Measurements from ENCODE around the gene ADAM12. TPM values are rescaled to one million over a fixed set of nuclear protein-coding genes. Genes with fewer than 3 reads are reported as not detected.

ADAM12 gene
- total RNA-seq, 3 donors from 2014 or later (not counting 1 experiment from before 2014, with no cell fraction given): 1.6 to 1.9 (median 1.8) TPM

- H3K27me3 Mint-ChIP-seq (ENCODE audit: low read depth in 2 of 2): peaks cover 3 to 11% of the 10 kb centered on the region in 2 donors
- ATAC-seq: no peak
Observed at GRCh38 chr10:126278851-126279250, 109.4 kb downstream of the ADAM12 start.

GRCh38 chr10:126277181-126277580, 111.1 kb downstream of the ADAM12 start:
- H3K27me3 Mint-ChIP-seq (ENCODE audit: low read depth in 2 of 2): peaks cover 5 to 11% of the 10 kb centered on the region in 2 donors
- DNase-seq (no peak), ATAC-seq (no peak)
- H3K9me3 Mint-ChIP-seq: no peaks in the 10 kb centered on the region
- Histone ChIP-seq H3K36me3 (ENCODE audit: control insufficient read depth, insufficient read depth, low read length) (no peaks in the 10 kb centered on the region), H3K27me3 (ENCODE audit: control insufficient read depth, insufficient read depth, low read length) (no peaks in the 10 kb centered on the region), H3K27ac (ENCODE audit: low read length) (no peak overlapping the region), H3K4me1 (ENCODE audit: control insufficient read depth, insufficient read depth, low read length) (no peaks in the 10 kb centered on the region), H3K4me3 (ENCODE audit: low read length) (no peak overlapping the region), H3K9me3 (ENCODE audit: control insufficient read depth, insufficient read depth, low read length) (no peaks in the 10 kb centered on the region)
- H3K4me3 Mint-ChIP-seq: no peak overlapping the region
- H3K36me3 Mint-ChIP-seq: no peaks in the 10 kb centered on the region
- 47% methylated on average over 4 of the region's 5 CpGs for WGBS (ENCODE audit: insufficient coverage)
- intact Hi-C loops (cut with micrococcal nuclease): no loop called here
- no peaks in the 10 kb centered on the region for H3K4me1 Mint-ChIP-seq
- no peak for TF ChIP-seq CTCF (IDR thresholded peaks at IDR 0.05)
- H3K27ac Mint-ChIP-seq: no peak overlapping the region

More at GRCh38 chr10:126278851-126279250, 109.4 kb downstream of the ADAM12 start:
- Histone ChIP-seq H3K36me3 (ENCODE audit: control insufficient read depth, insufficient read depth, low read length) (no peaks in the 10 kb centered on the region), H3K4me1 (ENCODE audit: control insufficient read depth, insufficient read depth, low read length) (no peaks in the 10 kb centered on the region), H3K9me3 (ENCODE audit: control insufficient read depth, insufficient read depth, low read length) (no peaks in the 10 kb centered on the region), H3K27me3 (ENCODE audit: control insufficient read depth, insufficient read depth, low read length) (no peaks in the 10 kb centered on the region), H3K27ac (ENCODE audit: low read length) (no peak overlapping the region), H3K4me3 (ENCODE audit: low read length) (no peak overlapping the region)
- Mint-ChIP-seq H3K4me3 (no peak overlapping the region), H3K27ac (no peak overlapping the region), H3K4me1 (no peaks in the 10 kb centered on the region), H3K36me3 (no peaks in the 10 kb centered on the region), H3K9me3 (no peaks in the 10 kb centered on the region)
- 81% methylated on average over 6 of the region's 6 CpGs for WGBS (ENCODE audit: insufficient coverage)
- no peak for DNase-seq
- no peak for TF ChIP-seq CTCF (IDR thresholded peaks at IDR 0.05)
- intact Hi-C loops (cut with micrococcal nuclease): no loop called here

- intact Hi-C loops (cut with micrococcal nuclease): no loop called here
- no peak overlapping the region for H3K27ac Mint-ChIP-seq
- WGBS (ENCODE audit: insufficient coverage): 85% methylated on average over 1 of the region's 2 CpGs
Observed at GRCh38 chr10:126272526-126272925, 115.8 kb downstream of the ADAM12 start.

More at GRCh38 chr10:126272526-126272925, 115.8 kb downstream of the ADAM12 start:
- no peaks in the 10 kb centered on the region for H3K27me3 ChIP-seq (ENCODE audit: control insufficient read depth, insufficient read depth, low read length)
- Mint-ChIP-seq H3K36me3 (no peaks in the 10 kb centered on the region), H3K4me1 (no peaks in the 10 kb centered on the region), H3K27me3 (ENCODE audit: low read depth in 2 of 2) (peaks cover 5% of the 10 kb centered on the region in 2 donors), H3K9me3 (peaks cover 0 to 3% of the 10 kb centered on the region in 2 donors), H3K4me3 (no peak overlapping the region)
- ATAC-seq: no peak
- no peaks in the 10 kb centered on the region for H3K36me3 ChIP-seq (ENCODE audit: control insufficient read depth, insufficient read depth, low read length)
- H3K4me1 ChIP-seq (ENCODE audit: control insufficient read depth, insufficient read depth, low read length): no peaks in the 10 kb centered on the region
- H3K4me3 ChIP-seq (ENCODE audit: low read length): no peak overlapping the region
- TF ChIP-seq CTCF (IDR thresholded peaks at IDR 0.05): no peak
- DNase-seq: no peak
- no peaks in the 10 kb centered on the region for H3K9me3 ChIP-seq (ENCODE audit: control insufficient read depth, insufficient read depth, low read length)
- no peak overlapping the region for H3K27ac ChIP-seq (ENCODE audit: low read length)
